IMR-90 (cell line): ENCODE measurements around the gene LRRC18. TPM values are rescaled to one million over a fixed set of nuclear protein-coding genes. Genes with fewer than 3 reads are reported as not detected.

Experiments
- ATAC-seq: fragments of 200-7000 bp; cut with Tn5 transposase; 2 replicates; pipeline ENCODE4 v1.9.1; 2020; ENCODE audit warnings: low read depth, mild to moderate bottlenecking, moderate library complexity
- BruUV-seq: library from RNA; stranded (reverse); fragments of 400-500 nt; replicated peaks from 2 replicates; lab custom pipeline; 2021; lab: Mats Ljungman, UMichigan
- CTCF ChIA-PET: fragments of 300-600 bp; formaldehyde crosslinking; extraction: SDS; loops from one replicate; lab custom pipeline; 2021; ENCODE audit warnings: antibody characterized with exemption; lab: Yijun Ruan, JAX
- POLR2A ChIA-PET: fragments of 300-600 bp; sonication (Branson Sonifier 250); formaldehyde crosslinking; loops from one replicate; lab custom pipeline; 2022; ENCODE audit warnings: antibody characterized with exemption; ENCODE audit not compliant: unreplicated experiment; lab: Charles Lee
- DNase-seq: peaks from one replicate; pipeline ENCODE4 v3.0.0; 2013
- H2AFZ ChIP-seq: replicated peaks from 2 replicates; pipeline ENCODE3; 2013; ENCODE audit warnings: low read length, mild to moderate bottlenecking; ENCODE audit not compliant: poor library complexity
- H2AK5ac ChIP-seq: 2 replicates; pipeline ENCODE4 v1.6.1; 2013; ENCODE audit warnings: low read depth, low read length, inconsistent platforms
- H2AK9ac ChIP-seq: replicated peaks from 2 replicates; pipeline ENCODE3; 2013; ENCODE audit warnings: mild to moderate bottlenecking, low read depth, low read length, moderate library complexity; ENCODE audit not compliant: poor library complexity
- H2BK120ac ChIP-seq: 2 replicates; pipeline ENCODE4 v1.6.1; 2013; ENCODE audit warnings: low read depth, low read length, inconsistent platforms
- H2BK15ac ChIP-seq: 3 replicates; pipeline ENCODE4 v1.6.1; 2013; ENCODE audit warnings: low read depth, low read length, inconsistent platforms
- H2BK20ac ChIP-seq: 2 replicates; pipeline ENCODE4 v1.6.1; 2013; ENCODE audit warnings: low read depth, mild to moderate bottlenecking, inconsistent platforms, low read length, moderate library complexity
- H2BK5ac ChIP-seq: 2 replicates; pipeline ENCODE4 v1.6.1; 2013; ENCODE audit warnings: mild to moderate bottlenecking, low read depth, low read length, inconsistent platforms; ENCODE audit not compliant: poor library complexity, severe bottlenecking
- H3K14ac ChIP-seq: replicated peaks from 2 replicates; pipeline ENCODE4 v1.6.1; 2013; ENCODE audit warnings: low read depth, low read length, inconsistent platforms
- H3K18ac ChIP-seq: 2 replicates; pipeline ENCODE4 v1.6.1; 2013; ENCODE audit warnings: low read depth, low read length, control low read depth
- H3K23ac ChIP-seq: 2 replicates; pipeline ENCODE4 v1.6.1; 2013; ENCODE audit warnings: low read depth, low read length, inconsistent platforms
- H3K27ac ChIP-seq: 2 replicates; pipeline ENCODE4 v1.5.1; 2013; ENCODE audit warnings: mild to moderate bottlenecking, control low read depth, low read length; ENCODE audit not compliant: insufficient read depth
- H3K27me3 ChIP-seq: 2 replicates; pipeline ENCODE4 v1.6.1; 2013; ENCODE audit warnings: low read length; ENCODE audit not compliant: control insufficient read depth, insufficient read depth
- H3K36me3 ChIP-seq: 2 replicates; pipeline ENCODE4 v1.6.1; 2013; ENCODE audit warnings: low read length, mixed read lengths; ENCODE audit not compliant: control insufficient read depth, insufficient read depth
- H3K4ac ChIP-seq: 2 replicates; pipeline ENCODE4 v1.6.1; 2013; ENCODE audit warnings: low read depth, low read length, inconsistent platforms
- H3K4me1 ChIP-seq: 2 replicates; pipeline ENCODE4 v1.6.1; 2013; ENCODE audit warnings: low read length, mixed read lengths; ENCODE audit not compliant: control insufficient read depth, insufficient read depth
- H3K4me2 ChIP-seq: 2 replicates; pipeline ENCODE4 v1.6.1; 2013; ENCODE audit warnings: low read depth, mild to moderate bottlenecking, control low read depth, low read length, moderate library complexity
- H3K4me3 ChIP-seq: 2 replicates; pipeline ENCODE4 v1.5.1; 2013; ENCODE audit warnings: low read depth, mild to moderate bottlenecking, control low read depth, low read length, moderate library complexity; ENCODE audit not compliant: insufficient read depth
- H3K56ac ChIP-seq: 2 replicates; pipeline ENCODE4 v1.6.1; 2013; ENCODE audit warnings: low read length, inconsistent platforms; ENCODE audit not compliant: insufficient read depth; ENCODE audit errors: extremely low read depth
- H3K79me1 ChIP-seq, 2 experiments: 2 replicates each; pipeline ENCODE4 v1.6.1; 2013; ENCODE audit warnings: low read length in 2 of 2, inconsistent platforms in 1 of 2, low read depth in 1 of 2
- H3K9ac ChIP-seq: 2 replicates; pipeline ENCODE4 v1.6.1; 2013; ENCODE audit warnings: low read depth, low read length, control low read depth
- H3K9me1 ChIP-seq: 2 replicates; pipeline ENCODE4 v1.6.1; 2013; ENCODE audit warnings: low read length, inconsistent platforms; ENCODE audit not compliant: insufficient read depth
- H3K9me3 ChIP-seq: 2 replicates; pipeline ENCODE4 v1.6.1; 2013; ENCODE audit warnings: low read length; ENCODE audit not compliant: control insufficient read depth, insufficient read depth
- H4K20me1 ChIP-seq: 2 replicates; pipeline ENCODE4 v1.6.1; 2013; ENCODE audit warnings: low read length, inconsistent platforms; ENCODE audit not compliant: insufficient read depth
- H4K5ac ChIP-seq: 2 replicates; pipeline ENCODE4 v1.6.1; 2013; ENCODE audit warnings: mild to moderate bottlenecking, low read depth, low read length, control low read depth
- H4K8ac ChIP-seq, 2 experiments: 2 replicates each; pipeline ENCODE4 v1.6.1; 2013; ENCODE audit warnings: low read depth in 2 of 2, low read length in 2 of 2, control low read depth in 1 of 2, inconsistent platforms in 1 of 2
- H4K91ac ChIP-seq: 2 replicates; pipeline ENCODE4 v1.6.1; 2013; ENCODE audit warnings: low read depth, low read length, inconsistent platforms; ENCODE audit not compliant: insufficient read depth
- CEBPB ChIP-seq: IDR thresholded peaks from 2 replicates; pipeline ENCODE4 v1.6.1; 2012; ENCODE audit warnings: low read depth, low read length, improper control_type of control experiment
- CHD1 ChIP-seq: IDR thresholded peaks from 2 replicates; pipeline ENCODE4 v1.6.1; 2012; ENCODE audit warnings: low read depth, low read length, improper control_type of control experiment
- CTCF ChIP-seq: conservative IDR thresholded peaks from 2 replicates; pipeline ENCODE4 v1.5.1; 2012; ENCODE audit warnings: mild to moderate bottlenecking, low read depth, low read length, improper control_type of control experiment
- ELK1 ChIP-seq: fragments of 150-350 bp; IDR thresholded peaks from 2 replicates; pipeline ENCODE4 v1.6.1; 2016; ENCODE audit warnings: low read depth, mild to moderate bottlenecking, low read length, moderate library complexity, borderline replicate concordance
- FOS ChIP-seq: fragments of 150-350 bp; IDR thresholded peaks from 2 replicates; pipeline ENCODE4 v1.6.1; 2016; ENCODE audit warnings: low read depth, low read length
- MAFK ChIP-seq: IDR thresholded peaks from 2 replicates; pipeline ENCODE4 v1.6.1; 2012; ENCODE audit warnings: low read depth, low read length, improper control_type of control experiment
- MAZ ChIP-seq: IDR thresholded peaks from 2 replicates; pipeline ENCODE4 v1.6.1; 2012; ENCODE audit warnings: low read depth, mild to moderate bottlenecking, low read length, improper control_type of control experiment, moderate library complexity, borderline replicate concordance
- MXI1 ChIP-seq: IDR thresholded peaks from 2 replicates; pipeline ENCODE4 v1.6.1; 2012; ENCODE audit warnings: low read depth, mild to moderate bottlenecking, low read length, moderate library complexity, borderline replicate concordance
- POLR2A ChIP-seq: IDR thresholded peaks from 2 replicates; pipeline ENCODE4 v1.6.1; 2012; ENCODE audit warnings: mild to moderate bottlenecking, low read depth, low read length
- RAD21 ChIP-seq: IDR thresholded peaks from 2 replicates; pipeline ENCODE4 v1.6.1; 2012; ENCODE audit warnings: low read length, improper control_type of control experiment
- RCOR1 ChIP-seq: IDR thresholded peaks from 2 replicates; pipeline ENCODE4 v1.6.1; 2012; ENCODE audit warnings: mild to moderate bottlenecking, low read length, improper control_type of control experiment; ENCODE audit not compliant: insufficient replicate concordance
- RFX5 ChIP-seq: IDR thresholded peaks from 2 replicates; pipeline ENCODE4 v1.8.0; 2012; ENCODE audit warnings: low read depth, mild to moderate bottlenecking, low read length, moderate library complexity
- WGBS, 2 experiments: methylation state at CpG; one replicate each; pipeline versions ENCODE4 v1.1.5 to v1.1.7; 2013; ENCODE audit warnings: missing lambda C conversion rate in 2 of 2; ENCODE audit not compliant: insufficient read length in 1 of 2; ENCODE audit errors: extremely low coverage in 2 of 2; 5-methylcytosine and 5-hydroxymethylcytosine counted together
- dilution Hi-C: fragments of 300-500 bp; cut with HindIII; formaldehyde crosslinking; loops from one replicate; pipeline ENCODE4 v1.14.3; 2018; ENCODE audit warnings: low sequenced_read_pairs; ENCODE audit not compliant: unreplicated experiment
- in situ Hi-C: fragments of 300-500 bp; cut with MboI; formaldehyde crosslinking; loops from 3 replicates; pipeline ENCODE4 v1.14.3; 2019; ENCODE audit warnings: low sequenced_read_pairs, inconsistent platforms, mixed read lengths
- intact Hi-C: fragments of 100-400 bp; cut with micrococcal nuclease; formaldehyde crosslinking; loops from 2 replicates; pipeline ENCODE4 v1.10.0; 2022
- polyA plus RNA-seq, 3 experiments: library from polyadenylated mRNA; depleted of rRNA; stranded (reverse); fragments of >200 nt; gene quantifications; 2 replicates each; pipeline ENCODE4 v1.2.3, GENCODE V29; 2012; ENCODE audit warnings: low replicate concordance in 1 of 3
- total RNA-seq: library from RNA; depleted of rRNA; stranded (reverse); fragments of >200 nt; gene quantifications from 2 replicates; pipeline ENCODE4 v1.2.3, GENCODE V29; 2012

The LRRC18 gene
- total and polyA plus RNA-seq, 2 of the 4 experiments (the other 2 are of a cell fraction): not detected

- no peak overlapping the region for H3K23ac ChIP-seq
- no peak overlapping the region for H3K4ac ChIP-seq
- H3K9me1 ChIP-seq: no peaks in the 10 kb centered on the region
- ATAC-seq (no peak), DNase-seq (no peak)
- BruUV-seq: no TSS peak
- H2AK5ac ChIP-seq: no peak overlapping the region
- WGBS, 2 experiments: no CpG with 5 or more reads among the region's 5 CpGs
- H4K8ac ChIP-seq: no peak overlapping the region
- no peaks in the 10 kb centered on the region for H3K9me3 ChIP-seq
- TF ChIP-seq RAD21 (no peak), RFX5 (no peak), MAZ (no peak), MAFK (no peak), POLR2A (no peak), CTCF (no peak), ELK1 (no peak), CHD1 (no peak), FOS (no peak), CEBPB (no peak), RCOR1 (no peak), MXI1 (no peak)
- no peak overlapping the region for H2BK15ac ChIP-seq
- intact Hi-C loops: no loop called here
- no peaks in the 10 kb centered on the region for H3K4me1 ChIP-seq
- no peak overlapping the region for H3K14ac ChIP-seq
- H4K20me1 ChIP-seq: no peaks in the 10 kb centered on the region
- dilution Hi-C loops: no loop called here
- H4K91ac ChIP-seq: no peak overlapping the region
- no peak overlapping the region for H4K5ac ChIP-seq
- H3K9ac ChIP-seq: no peak overlapping the region
- no peak overlapping the region for H2AK9ac ChIP-seq
- H3K56ac ChIP-seq: no peak overlapping the region
- no peak overlapping the region for H2BK20ac ChIP-seq
- CTCF ChIA-PET: interaction anchor here (0.5 kb wide), 1 partner anchor 11 kb away, joined by 5 read pairs; no protein-coding TSS in a partner anchor
- in situ Hi-C loops: no loop called here
- H3K79me1 ChIP-seq: no peaks in the 10 kb centered on the region
- H2BK5ac ChIP-seq: no peak overlapping the region
- H3K4me3 ChIP-seq: no peak overlapping the region
- no peaks in the 10 kb centered on the region for H3K36me3 ChIP-seq
- H3K27ac ChIP-seq: no peak overlapping the region
- no peak overlapping the region for H3K18ac ChIP-seq
- H3K27me3 ChIP-seq: peaks cover 22% of the 10 kb centered on the region
- POLR2A ChIA-PET: no interaction called here
- no peak overlapping the region for H3K4me2 ChIP-seq
- H2AFZ ChIP-seq: no peak overlapping the region
- H2BK120ac ChIP-seq: no peak overlapping the region
Observed at GRCh38 chr10:48982584-48982983, 42.9 kb upstream of the LRRC18 start.
